ENCODE measurements around the gene PBX4. TPM values are rescaled to one million over a fixed set of nuclear protein-coding genes. Genes with fewer than 3 reads are reported as not detected.

Gene PBX4
- total and polyA plus RNA-seq, 2 donors (not counting 3 experiments of a cell fraction or from before 2014, with no cell fraction given), result not detected

- dilution Hi-C loops (cut with MboI; ENCODE audit: extremely low pct_ligation_motif_present, low sequenced_read_pairs), result no loop called here
- H3K4me3 ChIP-seq (replicated peaks in 1 of 3; ENCODE audit: insufficient read depth in 1 of 3, low read depth in 1 of 3, low read length in 3 of 3), result no peak overlapping the region
- no peak overlapping the region for H3K4me2 ChIP-seq (ENCODE audit: insufficient read depth, low read length)
- peaks cover 12 to 84% of the 10 kb centered on the region in 2 experiments for H3K36me3 ChIP-seq (ENCODE audit: control insufficient read depth in 2 of 2, extremely low read depth in 1 of 2, insufficient read depth in 2 of 2, low read length in 2 of 2)
- H4K20me1 ChIP-seq (replicated peaks; ENCODE audit: control insufficient read depth, extremely low read depth, insufficient read depth, low read length), result no peaks in the 10 kb centered on the region
- no peak overlapping the region for H2AFZ ChIP-seq (ENCODE audit: low read depth, low read length)
- H3K27ac ChIP-seq (ENCODE audit: insufficient read depth, low read depth, low read length), result no peak overlapping the region
- BruUV-seq (replicated peaks), result no TSS peak
- no peaks in the 10 kb centered on the region for H3K79me2 ChIP-seq (ENCODE audit: control insufficient read depth, insufficient read depth, low read length)
- no peaks in the 10 kb centered on the region for H3K9me1 ChIP-seq (replicated peaks; ENCODE audit: control insufficient read depth, extremely low read depth, insufficient read depth, low read length)
- CTCF ChIA-PET, result interaction anchor here (1.1 to 1.9 kb wide), 2 partner anchors 10 to 122 kb away, joined by 3 to 4 read pairs; partner anchors contain the start of gene ATP13A1
- no peak overlapping the region for H3K9ac ChIP-seq (replicated peaks; ENCODE audit: extremely low read depth, insufficient read depth, low read length)
- no peak for DNase-seq (ENCODE audit: low read depth, low spot score)
- no peaks in the 10 kb centered on the region for H3K9me3 ChIP-seq (replicated peaks; ENCODE audit: control insufficient read depth, insufficient read depth, low read length)
- intact Hi-C loops (cut with micrococcal nuclease), result no loop called here
- POLR2A ChIA-PET, result no interaction called here
- no peaks in the 10 kb centered on the region for H3K27me3 ChIP-seq (ENCODE audit: control insufficient read depth in 2 of 2, insufficient read depth in 2 of 2, low read length in 2 of 2)
- H3K4me1 ChIP-seq (ENCODE audit: control insufficient read depth, extremely low read depth, insufficient read depth, low read length), result no peaks in the 10 kb centered on the region
- no peak for FAIRE-seq
- TF ChIP-seq FOS (IDR thresholded peaks at IDR 0.05; ENCODE audit: borderline replicate concordance, insufficient read depth, low read length) (no peak), POLR2A (IDR thresholded peaks at IDR 0.05; ENCODE audit: low read depth, low read length) (no peak), JUN (IDR thresholded peaks at IDR 0.05; ENCODE audit: borderline replicate concordance, insufficient read depth, insufficient read length, low read depth) (no peak), CTCF (IDR thresholded peaks at IDR 0.05; ENCODE audit: extremely low read depth in 1 of 2, insufficient read depth in 1 of 2, low read depth in 1 of 2, low read length in 2 of 2) (no peak), MAX (IDR thresholded peaks at IDR 0.05; ENCODE audit: insufficient read depth, insufficient read length) (no peak), POLR2AphosphoS5 (IDR thresholded peaks at IDR 0.05; ENCODE audit: insufficient read depth, low read depth, low read length) (no peak), GATA2 (IDR thresholded peaks at IDR 0.05; ENCODE audit: insufficient read depth, insufficient read length, low read depth, low read length) (no peak), MYC (IDR thresholded peaks at IDR 0.05; ENCODE audit: low read depth, low read length) (no peak), EZH2 (IDR thresholded peaks at IDR 0.05; ENCODE audit: borderline replicate concordance, low read depth, low read length, severe bottlenecking) (no peak)
Observed at GRCh38 chr19:19653597-19654147, 35.2 kb upstream of the PBX4 start.
